HG03378 (cell line): Measurements from ENCODE around the gene PAQR6.
"Not testable (repeated sequence)": the region's sequence is repeated elsewhere in the genome, so short reads cannot be mapped to it uniquely, and the experiment has no call there.

Experiments used
- ATAC-seq: cut with Tn5 transposase; IDR thresholded peaks from one replicate; pipeline ENCODE4 v1.9.1; 2021; ENCODE audit warnings: mild to moderate bottlenecking, moderate library complexity; ENCODE audit not compliant: unreplicated experiment

The PAQR6 gene

GRCh38 chr1:156233426-156234127 lies 14.3 kb downstream of the PAQR6 start:
- no peak for ATAC-seq

- no peak for ATAC-seq
These were observed 15.5 kb downstream of the PAQR6 start for GRCh38 chr1:156232201-156232894.

- ATAC-seq = no peak
These were observed 17.4 kb downstream of the PAQR6 start for GRCh38 chr1:156230473-156230837.

GRCh38 chr1:156229809-156230472 lies 17.9 kb downstream of the PAQR6 start:
- ATAC-seq = no peak

- no peak for ATAC-seq
These were observed 19.4 kb downstream of the PAQR6 start for GRCh38 chr1:156228501-156228900.

GRCh38 chr1:156226782-156227181 lies 21.1 kb downstream of the PAQR6 start:
- no peak for ATAC-seq

GRCh38 chr1:156226116-156226538 lies 21.7 kb downstream of the PAQR6 start:
- peak; percentile 53 for ATAC-seq

GRCh38 chr1:156225677-156226014 lies 22.2 kb downstream of the PAQR6 start:
- no peak for ATAC-seq

- no peak for ATAC-seq
These were observed 25.7 kb downstream of the PAQR6 start for GRCh38 chr1:156221986-156222692.

GRCh38 chr1:156220226-156220625 lies 27.6 kb downstream of the PAQR6 start:
- ATAC-seq = no peak

GRCh38 chr1:156217871-156218270 lies 30.0 kb downstream of the PAQR6 start:
- no peak for ATAC-seq

GRCh38 chr1:156216361-156217086 lies 31.3 kb downstream of the PAQR6 start:
- ATAC-seq = not testable (repeated sequence)

GRCh38 chr1:156214024-156214748 lies 33.7 kb downstream of the PAQR6 start:
- no peak for ATAC-seq

- ATAC-seq = no peak
These were observed 34.3 kb downstream of the PAQR6 start for GRCh38 chr1:156213644-156213966.

GRCh38 chr1:156212833-156213643 lies 34.8 kb downstream of the PAQR6 start, which contains the start of gene PMF1:
PMF1 (plus strand) TSS chr1:156213007; CDS start chr1:156213016, 9 bp downstream.
- peak; percentile 84 for ATAC-seq

GRCh38 chr1:156212130-156212529 lies 35.7 kb downstream of the PAQR6 start:
- no peak for ATAC-seq

GRCh38 chr1:156211243-156211642 lies 36.6 kb downstream of the PAQR6 start:
- ATAC-seq = no peak

- ATAC-seq = no peak
These were observed 43.2 kb downstream of the PAQR6 start for GRCh38 chr1:156204686-156205085.

GRCh38 chr1:156203331-156203730 lies 44.5 kb downstream of the PAQR6 start:
- no peak for ATAC-seq
